GM23248 (cell line): Measurements from ENCODE around the gene ZNF385B.

ENCODE experiments used
- EZH2 ChIP-seq: fragments of 200-600 bp; sonication (generic); IDR thresholded peaks from 2 replicates; pipeline ENCODE4 v1.6.1; 2018; ENCODE audit warnings: antibody characterized with exemption, mild to moderate bottlenecking; ENCODE audit not compliant: insufficient read depth, poor library complexity, severe bottlenecking
- EZH2phosphoT487 ChIP-seq: fragments of 200-600 bp; sonication (generic); IDR thresholded peaks from 2 replicates; pipeline ENCODE4 v1.6.1; 2018; ENCODE audit warnings: antibody characterized with exemption, moderate library complexity, mild to moderate bottlenecking, low read depth; ENCODE audit not compliant: insufficient read depth

DNA sequence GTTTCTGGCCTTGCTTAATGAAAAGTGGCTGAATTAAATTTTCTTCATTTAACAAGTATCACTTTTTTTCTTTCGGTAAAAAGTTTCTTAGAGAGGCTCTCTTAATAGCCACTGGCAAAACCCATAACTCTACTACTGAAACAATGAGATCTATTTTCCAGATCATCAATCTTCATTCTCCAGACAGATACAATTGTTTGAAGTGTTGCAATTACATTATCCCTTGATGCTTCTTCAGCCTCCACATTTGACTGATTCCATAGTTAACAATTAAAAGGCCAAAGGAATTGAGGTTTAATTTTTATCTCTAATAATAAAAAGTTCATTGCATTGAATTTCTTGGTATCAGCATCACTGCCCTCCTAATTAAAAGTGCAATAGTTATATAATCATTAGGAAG, 176.3 kb downstream of the ZNF385B start:
- TF ChIP-seq EZH2phosphoT487 (no peak), EZH2 (no peak)
